Gastroesophageal sphincter (tissue), 3 donors: ENCODE data around the gene ZMAT3.

Experiments
- CTCF ChIP-seq, 4 experiments: fragments of 200-600 bp in 2 of 4; fragments of 450-650 bp in 2 of 4; sonication (generic) in 1 of 4; IDR thresholded peaks; one replicate each; pipeline ENCODE4 v1.5.1; 2017 to 2019; ENCODE audit warnings: antibody characterized with exemption in 4 of 4, mild to moderate bottlenecking in 2 of 4, moderate library complexity in 2 of 4
- POLR2A ChIP-seq, 2 donors: fragments of 450-650 bp; IDR thresholded peaks; one replicate each; pipeline ENCODE4 v1.6.1; 2017; ENCODE audit warnings: antibody characterized with exemption in 2 of 2, mild to moderate bottlenecking in 2 of 2, moderate library complexity in 1 of 2
- POLR2AphosphoS5 ChIP-seq: sonication (generic); formaldehyde crosslinking; IDR thresholded peaks from one replicate; pipeline ENCODE4 v1.6.1; 2017; ENCODE audit warnings: antibody characterized with exemption

- TF ChIP-seq CTCF (IDR thresholded peaks at IDR 0.05), result no peak
- TF ChIP-seq POLR2AphosphoS5, result no peak
- TF ChIP-seq POLR2A (IDR thresholded peaks at IDR 0.05), result no peak
These were observed 33.3 kb downstream of the ZMAT3 start for GRCh38 chr3:179038216-179038898.
